Loucy (cell line): ENCODE results near the gene UBALD2.
"Not testable (repeated sequence)": the region's sequence is repeated elsewhere in the genome, so short reads cannot be mapped to it uniquely, and the experiment has no call there.

ENCODE experiments used
- CTCF ChIP-seq: fragments of 200-600 bp; sonication (generic); conservative IDR thresholded peaks from 2 replicates; pipeline ENCODE4 v1.5.1; 2014; ENCODE audit warnings: mild to moderate bottlenecking, antibody characterized with exemption, low read length
- EZH2phosphoT487 ChIP-seq: fragments of 200-600 bp; IDR thresholded peaks from 2 replicates; pipeline ENCODE4 v1.6.1; 2018; ENCODE audit warnings: antibody characterized with exemption, mild to moderate bottlenecking, moderate library complexity, borderline replicate concordance

DNA sequence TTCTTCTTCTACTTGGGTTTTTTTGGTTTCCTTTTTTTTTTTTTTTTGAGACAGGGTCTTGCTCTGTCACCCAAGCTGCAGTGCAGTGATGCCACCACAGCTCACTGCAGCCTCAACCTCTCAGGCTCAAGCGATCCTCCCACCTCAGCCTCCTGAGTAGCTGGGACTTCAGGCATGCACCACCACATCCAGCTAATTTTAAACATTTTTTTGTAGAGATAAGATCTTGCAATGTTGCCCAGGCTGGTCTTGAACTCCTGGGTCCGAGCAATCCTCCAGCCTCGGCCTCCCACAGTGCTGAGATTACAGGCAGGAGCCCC, 39.9 kb downstream of the UBALD2 start:
- TF ChIP-seq CTCF, EZH2phosphoT487: not testable (repeated sequence)
